ENCODE measurements around the gene UBE3B.

DNA sequence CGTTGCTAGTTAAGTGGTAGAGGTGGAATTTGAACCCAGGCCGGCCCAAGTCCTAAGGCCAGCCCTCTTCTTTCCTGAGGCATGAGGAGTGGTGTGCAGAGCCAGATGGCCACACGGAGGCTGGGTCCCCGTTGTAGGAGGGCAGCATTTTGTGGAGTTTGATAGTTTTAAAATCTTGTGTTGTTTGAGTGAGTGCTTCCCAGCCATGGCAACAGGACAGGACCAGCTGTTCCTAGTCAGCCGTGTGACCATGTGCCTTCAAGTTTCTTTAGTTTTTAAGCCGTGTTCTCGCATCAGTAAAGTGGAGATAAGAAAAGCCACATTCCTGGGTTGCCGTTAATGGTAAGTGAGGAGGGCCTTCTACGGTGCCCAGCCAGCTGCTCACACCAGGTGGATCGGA, 44.4 kb downstream of the UBE3B start:
- TF ChIP-seq ZC3H10 (CRISPR knock-in tag; IDR thresholded peaks at IDR 0.05) = no peak
- TF ChIP-seq, protein P1, sequence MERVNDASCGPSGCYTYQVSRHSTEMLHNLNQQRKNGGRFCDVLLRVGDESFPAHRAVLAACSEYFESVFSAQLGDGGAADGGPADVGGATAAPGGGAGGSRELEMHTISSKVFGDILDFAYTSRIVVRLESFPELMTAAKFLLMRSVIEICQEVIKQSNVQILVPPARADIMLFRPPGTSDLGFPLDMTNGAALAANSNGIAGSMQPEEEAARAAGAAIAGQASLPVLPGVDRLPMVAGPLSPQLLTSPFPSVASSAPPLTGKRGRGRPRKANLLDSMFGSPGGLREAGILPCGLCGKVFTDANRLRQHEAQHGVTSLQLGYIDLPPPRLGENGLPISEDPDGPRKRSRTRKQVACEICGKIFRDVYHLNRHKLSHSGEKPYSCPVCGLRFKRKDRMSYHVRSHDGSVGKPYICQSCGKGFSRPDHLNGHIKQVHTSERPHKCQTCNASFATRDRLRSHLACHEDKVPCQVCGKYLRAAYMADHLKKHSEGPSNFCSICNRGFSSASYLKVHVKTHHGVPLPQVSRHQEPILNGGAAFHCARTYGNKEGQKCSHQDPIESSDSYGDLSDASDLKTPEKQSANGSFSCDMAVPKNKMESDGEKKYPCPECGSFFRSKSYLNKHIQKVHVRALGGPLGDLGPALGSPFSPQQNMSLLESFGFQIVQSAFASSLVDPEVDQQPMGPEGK (CRISPR knock-in tag; IDR thresholded peaks at IDR 0.05; ENCODE audit: borderline replicate concordance) = no peak
- no peak for TF ChIP-seq ZFP30 (CRISPR knock-in tag; IDR thresholded peaks at IDR 0.05)
- TF ChIP-seq ZNF565 (CRISPR knock-in tag; conservative IDR thresholded peaks at IDR 0.05; ENCODE audit: low read depth) = no peak
- no peak for TF ChIP-seq TOX (CRISPR knock-in tag; IDR thresholded peaks at IDR 0.05; ENCODE audit: borderline replicate concordance)
- no peak for TF ChIP-seq BACH2 (CRISPR knock-in tag; IDR thresholded peaks at IDR 0.05; ENCODE audit: borderline replicate concordance)
- no peak for TF ChIP-seq ZFP3 (CRISPR knock-in tag; IDR thresholded peaks at IDR 0.05)

All from SK-N-SH treated with all-trans-retinoic acid at 6 μM for 48 hours (cell line).